Body of pancreas (tissue), 4 donors: ENCODE data around the gene CNTRL. TPM values are rescaled to one million over a fixed set of nuclear protein-coding genes. Genes with fewer than 3 reads are reported as not detected.

ENCODE experiments used
- ATAC-seq: fragments of 150-250 bp; one replicate; pipeline ENCODE4 v1.9.1; 2016
- DNase-seq, 4 donors: peaks; one replicate each; pipeline ENCODE4 v3.0.0-alpha.2; 2019
- H3K27ac ChIP-seq, 4 donors: fragments of 200-600 bp; sonication (generic); 1 replicate in 3 of 4; 2 replicates in 1 of 4; pipeline versions ENCODE4 v1.5.1 to v1.6.1; 2016 to 2019; ENCODE audit warnings: mild to moderate bottlenecking in 1 of 4, mixed read lengths in 1 of 4, moderate library complexity in 1 of 4
- H3K27me3 ChIP-seq, 2 donors: fragments of 200-600 bp; sonication (generic); one replicate each; pipeline ENCODE4 v1.6.0; 2016; ENCODE audit warnings: mild to moderate bottlenecking in 1 of 2
- H3K36me3 ChIP-seq, 2 donors: fragments of 200-600 bp; sonication (generic); replicated peaks in 1 of 2; 2 replicates each; pipeline ENCODE4 v1.5.1; 2016; ENCODE audit warnings: low read depth in 2 of 2; ENCODE audit not compliant: insufficient read depth in 1 of 2
- H3K4me1 ChIP-seq: fragments of 200-600 bp; sonication (generic); one replicate; pipeline ENCODE4 v1.6.0; 2016
- H3K4me3 ChIP-seq, 2 donors: fragments of 200-600 bp; sonication (generic); 1 replicate in 1 of 2; 2 replicates in 1 of 2; pipeline ENCODE4 v1.5.1; 2016 to 2019
- H3K9me3 ChIP-seq, 3 donors: fragments of 200-600 bp; sonication (generic); 1 replicate in 2 of 3; 2 replicates in 1 of 3; pipeline ENCODE4 v1.5.1; 2016
- POLR2A ChIP-seq, 3 donors: fragments of 450-650 bp; IDR thresholded peaks; one replicate each; pipeline ENCODE4 v1.6.1; 2016; ENCODE audit warnings: antibody characterized with exemption in 3 of 3, mild to moderate bottlenecking in 2 of 3
- WGBS, 2 donors: methylation state at CpG; one replicate each; pipeline ENCODE4 v1.1.5; 2017; 5-methylcytosine and 5-hydroxymethylcytosine counted together
- intact Hi-C: fragments of 100-400 bp; cut with DNase I; formaldehyde crosslinking; loops from one replicate; pipeline ENCODE4 v1.15.1; 2023
- total RNA-seq, 2 donors: library from RNA; depleted of rRNA; stranded (reverse); fragments of >200 nt; gene quantifications; one replicate each; pipeline ENCODE4 v1.1.0, GENCODE V29; 2016
- TF ChIP-seq, protein P1 (sequence below), 7 experiments: fragments of 450-650 bp in 4 of 7; fragments of 200-600 bp in 3 of 7; sonication (generic) in 3 of 7; IDR thresholded peaks; one replicate each; pipeline ENCODE4 v1.5.1; 2016 to 2019; ENCODE audit warnings: antibody characterized with exemption in 7 of 7

CNTRL gene
- total RNA-seq, 2 donors from 2014 or later: 16.1 to 20.8 TPM

- H3K36me3 ChIP-seq: no peaks in the 10 kb centered on the region
- no peaks in the 10 kb centered on the region for H3K9me3 ChIP-seq
- no peak overlapping the region for H3K27ac ChIP-seq
- intact Hi-C loops: no loop called here
- no peaks in the 10 kb centered on the region for H3K4me1 ChIP-seq
- no peak overlapping the region for H3K4me3 ChIP-seq
- ATAC-seq (no peak), DNase-seq (no peak)
- 72 to 89% methylated on average over 2 of the region's 2 CpGs for WGBS, 2 donors
- no peak for TF ChIP-seq POLR2A (IDR thresholded peaks at IDR 0.05)
- TF ChIP-seq, protein P1, sequence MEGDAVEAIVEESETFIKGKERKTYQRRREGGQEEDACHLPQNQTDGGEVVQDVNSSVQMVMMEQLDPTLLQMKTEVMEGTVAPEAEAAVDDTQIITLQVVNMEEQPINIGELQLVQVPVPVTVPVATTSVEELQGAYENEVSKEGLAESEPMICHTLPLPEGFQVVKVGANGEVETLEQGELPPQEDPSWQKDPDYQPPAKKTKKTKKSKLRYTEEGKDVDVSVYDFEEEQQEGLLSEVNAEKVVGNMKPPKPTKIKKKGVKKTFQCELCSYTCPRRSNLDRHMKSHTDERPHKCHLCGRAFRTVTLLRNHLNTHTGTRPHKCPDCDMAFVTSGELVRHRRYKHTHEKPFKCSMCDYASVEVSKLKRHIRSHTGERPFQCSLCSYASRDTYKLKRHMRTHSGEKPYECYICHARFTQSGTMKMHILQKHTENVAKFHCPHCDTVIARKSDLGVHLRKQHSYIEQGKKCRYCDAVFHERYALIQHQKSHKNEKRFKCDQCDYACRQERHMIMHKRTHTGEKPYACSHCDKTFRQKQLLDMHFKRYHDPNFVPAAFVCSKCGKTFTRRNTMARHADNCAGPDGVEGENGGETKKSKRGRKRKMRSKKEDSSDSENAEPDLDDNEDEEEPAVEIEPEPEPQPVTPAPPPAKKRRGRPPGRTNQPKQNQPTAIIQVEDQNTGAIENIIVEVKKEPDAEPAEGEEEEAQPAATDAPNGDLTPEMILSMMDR (IDR thresholded peaks at IDR 0.05): no peak
- H3K27me3 ChIP-seq: no peaks in the 10 kb centered on the region
Observed at GRCh38 chr9:121105531-121105930, 30.8 kb downstream of the CNTRL start.

DNA sequence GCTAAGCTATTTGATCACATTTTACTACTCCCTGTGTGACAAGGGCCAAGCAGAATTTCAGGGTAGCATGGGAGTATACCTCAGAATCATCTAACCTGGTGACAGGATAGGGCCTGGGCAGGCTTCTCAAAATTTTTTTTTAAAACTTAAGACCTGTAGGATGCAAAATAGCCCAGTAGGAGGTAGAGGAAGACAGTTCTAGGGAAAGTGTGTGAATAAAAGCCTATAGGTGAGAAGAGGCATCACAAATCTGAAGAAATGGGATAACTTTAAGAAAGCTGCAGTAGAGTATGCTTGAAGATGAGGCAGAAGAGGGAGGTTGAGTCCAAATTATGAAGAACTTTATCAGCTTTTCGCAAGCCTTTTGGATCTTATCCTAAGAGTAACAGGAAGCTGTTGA, 32.3 kb downstream of the CNTRL start:
- intact Hi-C loops: no loop called here
- ATAC-seq: no peak
- DNase-seq: no peak
- Histone ChIP-seq H3K9me3 (no peaks in the 10 kb centered on the region), H3K4me3 (no peak overlapping the region), H3K27ac (no peak overlapping the region), H3K27me3 (no peaks in the 10 kb centered on the region), H3K4me1 (no peaks in the 10 kb centered on the region), H3K36me3 (no peaks in the 10 kb centered on the region)
- WGBS, 2 donors: 63 to 67% methylated on average over 1 of the region's 1 CpG
- TF ChIP-seq, protein P1 (IDR thresholded peaks at IDR 0.05): peak in 1 of 7 experiments; percentile 5
- no peak for TF ChIP-seq POLR2A (IDR thresholded peaks at IDR 0.05)

DNA sequence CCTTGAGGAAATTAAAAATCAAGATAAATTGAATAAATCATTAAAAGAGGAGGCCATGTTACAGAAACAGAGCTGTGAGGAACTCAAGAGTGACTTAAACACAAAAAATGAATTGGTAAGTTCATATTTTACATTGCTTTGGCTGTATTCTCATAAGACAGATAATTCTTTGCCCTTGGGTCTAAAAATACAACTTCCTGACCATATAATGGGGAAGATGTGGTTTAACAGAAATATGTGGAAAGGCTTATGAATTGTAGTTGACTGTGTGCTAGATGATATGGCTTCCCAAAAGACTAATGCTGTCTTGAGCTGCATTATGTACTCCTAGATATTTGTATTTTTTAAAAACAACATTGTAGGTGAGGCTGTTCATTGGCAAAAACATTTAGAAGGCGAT, 33.1 kb downstream of the CNTRL start:
- Histone ChIP-seq H3K9me3 (no peaks in the 10 kb centered on the region), H3K4me3 (no peak overlapping the region), H3K36me3 (no peaks in the 10 kb centered on the region), H3K27me3 (no peaks in the 10 kb centered on the region), H3K27ac (no peak overlapping the region), H3K4me1 (no peaks in the 10 kb centered on the region)
- TF ChIP-seq, protein P1 (IDR thresholded peaks at IDR 0.05): no peak
- no peak for TF ChIP-seq POLR2A (IDR thresholded peaks at IDR 0.05)
- no peak for ATAC-seq
- no peak for DNase-seq
- intact Hi-C loops: no loop called here
- 88 to 94% methylated on average over 1 of the region's 1 CpG for WGBS, 2 donors

- ATAC-seq: no peak
- Histone ChIP-seq H3K27ac (no peak overlapping the region), H3K36me3 (no peaks in the 10 kb centered on the region), H3K4me1 (no peaks in the 10 kb centered on the region), H3K4me3 (no peak overlapping the region), H3K9me3 (no peaks in the 10 kb centered on the region), H3K27me3 (no peaks in the 10 kb centered on the region)
- intact Hi-C loops: no loop called here
- WGBS, 2 donors: 90 to 97% methylated on average over 1 of the region's 1 CpG
- TF ChIP-seq, protein P1 (IDR thresholded peaks at IDR 0.05): no peak
- TF ChIP-seq POLR2A (IDR thresholded peaks at IDR 0.05): no peak
- DNase-seq: no peak
Observed at GRCh38 chr9:121115466-121115865, 40.7 kb downstream of the CNTRL start.

DNA sequence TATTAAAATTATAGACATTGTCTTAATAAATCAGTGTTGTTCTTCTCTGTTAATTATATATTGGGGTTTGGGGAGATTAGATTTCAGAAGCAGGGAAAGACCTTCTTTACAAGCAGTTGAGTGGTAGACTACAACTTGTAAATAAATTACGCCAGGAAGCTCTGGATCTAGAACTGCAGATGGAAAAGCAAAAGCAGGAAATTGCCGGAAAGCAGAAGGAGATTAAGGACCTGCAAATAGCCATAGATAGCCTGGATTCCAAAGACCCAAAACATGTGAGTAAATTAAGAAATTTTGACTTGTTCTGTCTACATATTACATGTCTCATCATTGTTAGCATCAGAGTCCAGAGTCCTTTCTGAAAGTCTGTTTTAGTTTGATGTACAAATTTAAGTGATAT, 43.5 kb downstream of the CNTRL start:
- no peaks in the 10 kb centered on the region for H3K27me3 ChIP-seq
- no peaks in the 10 kb centered on the region for H3K36me3 ChIP-seq
- no peak for DNase-seq
- no peak overlapping the region for H3K27ac ChIP-seq
- H3K4me1 ChIP-seq: peaks cover 11% of the 10 kb centered on the region
- no peak overlapping the region for H3K4me3 ChIP-seq
- intact Hi-C loops: no loop called here
- WGBS, 2 donors: 85 to 91% methylated on average over 2 of the region's 2 CpGs
- H3K9me3 ChIP-seq: no peaks in the 10 kb centered on the region
- TF ChIP-seq, protein P1 (IDR thresholded peaks at IDR 0.05): no peak
- TF ChIP-seq POLR2A (IDR thresholded peaks at IDR 0.05): no peak
- ATAC-seq: no peak
